ENCODE results near the gene FEM1A.

Gene FEM1A

GRCh38 chr19:4849019-4849418, 57.5 kb downstream of the FEM1A start:
- no peak for DNase-seq (ENCODE audit: low read depth)

Data from T follicular helper cell (primary cell).